SK-N-SH treated with all-trans-retinoic acid at 6 μM for 48 hours (cell line): Measurements from ENCODE around the gene PRSS2.
"Not testable (repeated sequence)": the region's sequence is repeated elsewhere in the genome, so short reads cannot be mapped to it uniquely, and the experiment has no call there.

Source experiments
- ATAC-seq: fragments of 200-7000 bp; cut with Tn5 transposase; 3 replicates; pipeline ENCODE4 v1.9.1; 2020; ENCODE audit warnings: mild to moderate bottlenecking, moderate library complexity
- ARNTL ChIP-seq: fragments of 450-650 bp; formaldehyde crosslinking; IDR thresholded peaks from 2 replicates; pipeline ENCODE4 v1.5.0; 2020; ENCODE audit warnings: low read depth, mild to moderate bottlenecking, moderate library complexity, borderline replicate concordance
- BACH2 ChIP-seq: fragments of 250-450 bp; sonication (Bioruptor Pico); IDR thresholded peaks from 2 replicates; pipeline ENCODE4 v1.9.0; 2021; ENCODE audit warnings: mild to moderate bottlenecking, borderline replicate concordance
- CREB5 ChIP-seq: fragments of 250-450 bp; sonication (Bioruptor Pico); IDR thresholded peaks from 2 replicates; pipeline ENCODE4 v1.5.1; 2020; ENCODE audit warnings: low read depth, mild to moderate bottlenecking, moderate library complexity
- CSDC2 ChIP-seq: fragments of 250-450 bp; sonication (Bioruptor Pico); IDR thresholded peaks from 2 replicates; pipeline ENCODE4 v1.5.0; 2020; ENCODE audit warnings: mild to moderate bottlenecking, moderate library complexity
- CSRNP3 ChIP-seq: fragments of 250-450 bp; sonication (Bioruptor Pico); IDR thresholded peaks from 2 replicates; pipeline ENCODE4 v1.5.1; 2021; ENCODE audit warnings: mild to moderate bottlenecking, moderate library complexity
- ESRRG ChIP-seq: fragments of 250-450 bp; sonication (Bioruptor Pico); IDR thresholded peaks from 2 replicates; pipeline ENCODE4 v1.6.1; 2021; ENCODE audit warnings: mild to moderate bottlenecking
- GLIS3 ChIP-seq: fragments of 250-450 bp; sonication (Bioruptor Pico); IDR thresholded peaks from 2 replicates; pipeline ENCODE4 v1.5.0; 2020; ENCODE audit warnings: mild to moderate bottlenecking, moderate library complexity
- ISL1 ChIP-seq: fragments of 250-450 bp; sonication (Bioruptor Pico); IDR thresholded peaks from 2 replicates; pipeline ENCODE4 v2.1.2; 2022; ENCODE audit warnings: mild to moderate bottlenecking, moderate library complexity
- OSR1 ChIP-seq: fragments of 250-450 bp; sonication (Bioruptor Pico); IDR thresholded peaks from 2 replicates; pipeline ENCODE4 v1.8.0; 2022; ENCODE audit warnings: moderate library complexity, mild to moderate bottlenecking, inconsistent platforms
- PATZ1 ChIP-seq: fragments of 250-450 bp; sonication (Bioruptor Pico); IDR thresholded peaks from 2 replicates; pipeline ENCODE4 v1.8.0; 2020; ENCODE audit warnings: mild to moderate bottlenecking, moderate library complexity, borderline replicate concordance
- POU6F1 ChIP-seq: fragments of 250-450 bp; sonication (Bioruptor Pico); IDR thresholded peaks from 2 replicates; pipeline ENCODE4 v1.8.0; 2021; ENCODE audit warnings: low read depth, mild to moderate bottlenecking, moderate library complexity, borderline replicate concordance
- PPARA ChIP-seq: fragments of 250-450 bp; sonication (Bioruptor Pico); IDR thresholded peaks from 2 replicates; pipeline ENCODE4 v1.5.0; 2020; ENCODE audit warnings: mild to moderate bottlenecking, borderline replicate concordance
- RARB ChIP-seq: fragments of 250-450 bp; sonication (Bioruptor Pico); IDR thresholded peaks from 2 replicates; pipeline ENCODE4 v1.8.0; 2021; ENCODE audit warnings: mild to moderate bottlenecking, moderate library complexity
- TCF4 ChIP-seq: fragments of 250-450 bp; sonication (Bioruptor Pico); IDR thresholded peaks from 2 replicates; pipeline ENCODE4 v1.8.0; 2021; ENCODE audit warnings: mild to moderate bottlenecking, moderate library complexity, borderline replicate concordance
- TOX ChIP-seq: fragments of 250-450 bp; sonication (Bioruptor Pico); IDR thresholded peaks from 2 replicates; pipeline ENCODE4 v1.8.0; 2021; ENCODE audit warnings: mild to moderate bottlenecking, moderate library complexity, borderline replicate concordance
- TSHZ2 ChIP-seq: fragments of 250-450 bp; sonication (Bioruptor Pico); IDR thresholded peaks from 2 replicates; pipeline ENCODE4 v1.5.0; 2020; ENCODE audit warnings: mild to moderate bottlenecking, moderate library complexity
- ZC3H10 ChIP-seq: fragments of 250-450 bp; sonication (Bioruptor Pico); IDR thresholded peaks from 2 replicates; pipeline ENCODE4 v1.5.1; 2021; ENCODE audit warnings: mild to moderate bottlenecking, moderate library complexity
- ZFP3 ChIP-seq: fragments of 250-450 bp; sonication (Bioruptor Pico); IDR thresholded peaks from 2 replicates; pipeline ENCODE4 v1.5.0; 2020; ENCODE audit warnings: mild to moderate bottlenecking, moderate library complexity
- ZNF70 ChIP-seq: fragments of 450-650 bp; formaldehyde crosslinking; IDR thresholded peaks from 2 replicates; pipeline ENCODE4 v1.5.0; 2020; ENCODE audit warnings: mild to moderate bottlenecking, moderate library complexity
- ZNF8 ChIP-seq: fragments of 450-650 bp; formaldehyde crosslinking; IDR thresholded peaks from 2 replicates; pipeline ENCODE4 v1.5.0; 2020; ENCODE audit warnings: mild to moderate bottlenecking, moderate library complexity

The PRSS2 gene

GRCh38 chr7:142753925-142754491 is 16.8 kb upstream of the PRSS2 start:
- peak; percentile 82 for TF ChIP-seq TCF4
- ATAC-seq = peak; percentile 20; the same call in 1 of the 3 replicates

- TF ChIP-seq TCF4 (no peak), CSDC2 (CRISPR knock-in tag) (no peak), BACH2 (CRISPR knock-in tag) (no peak), ARNTL (CRISPR knock-in tag) (no peak), PPARA (CRISPR knock-in tag) (no peak), GLIS3 (CRISPR knock-in tag) (no peak), RARB (no peak), CSRNP3 (CRISPR knock-in tag) (no peak), ESRRG (CRISPR knock-in tag) (no peak), CREB5 (CRISPR knock-in tag) (no peak), OSR1 (CRISPR knock-in tag) (no peak), POU6F1 (CRISPR knock-in tag) (no peak), TSHZ2 (CRISPR knock-in tag) (no peak), ZC3H10 (CRISPR knock-in tag) (no peak), ZNF70 (CRISPR knock-in tag) (no peak), ZFP3 (CRISPR knock-in tag) (no peak)
- TF ChIP-seq, all 23 proteins: peak for 0
- no peak; the same call in 1 of the 3 replicates for ATAC-seq
Measured at GRCh38 chr7:142754681-142755575, 15.8 kb upstream of the PRSS2 start.

- not testable (repeated sequence) for ATAC-seq
Measured at GRCh38 chr7:142758312-142758711, 12.5 kb upstream of the PRSS2 start.

- TF ChIP-seq ARNTL (CRISPR knock-in tag) (no peak), ZC3H10 (CRISPR knock-in tag) (no peak), RARB (no peak), PATZ1 (no peak), ZNF8 (CRISPR knock-in tag) (no peak), CSRNP3 (CRISPR knock-in tag) (no peak), TOX (CRISPR knock-in tag) (no peak), ISL1 (CRISPR knock-in tag) (no peak), CSDC2 (CRISPR knock-in tag) (no peak), ZNF70 (CRISPR knock-in tag) (no peak)
Measured at GRCh38 chr7:142759433-142759832, 11.3 kb upstream of the PRSS2 start.

More at GRCh38 chr7:142759433-142759832, 11.3 kb upstream of the PRSS2 start:
- no peak for ATAC-seq
